Measurements from ENCODE around the gene CSNK2B.

CSNK2B gene

DNA sequence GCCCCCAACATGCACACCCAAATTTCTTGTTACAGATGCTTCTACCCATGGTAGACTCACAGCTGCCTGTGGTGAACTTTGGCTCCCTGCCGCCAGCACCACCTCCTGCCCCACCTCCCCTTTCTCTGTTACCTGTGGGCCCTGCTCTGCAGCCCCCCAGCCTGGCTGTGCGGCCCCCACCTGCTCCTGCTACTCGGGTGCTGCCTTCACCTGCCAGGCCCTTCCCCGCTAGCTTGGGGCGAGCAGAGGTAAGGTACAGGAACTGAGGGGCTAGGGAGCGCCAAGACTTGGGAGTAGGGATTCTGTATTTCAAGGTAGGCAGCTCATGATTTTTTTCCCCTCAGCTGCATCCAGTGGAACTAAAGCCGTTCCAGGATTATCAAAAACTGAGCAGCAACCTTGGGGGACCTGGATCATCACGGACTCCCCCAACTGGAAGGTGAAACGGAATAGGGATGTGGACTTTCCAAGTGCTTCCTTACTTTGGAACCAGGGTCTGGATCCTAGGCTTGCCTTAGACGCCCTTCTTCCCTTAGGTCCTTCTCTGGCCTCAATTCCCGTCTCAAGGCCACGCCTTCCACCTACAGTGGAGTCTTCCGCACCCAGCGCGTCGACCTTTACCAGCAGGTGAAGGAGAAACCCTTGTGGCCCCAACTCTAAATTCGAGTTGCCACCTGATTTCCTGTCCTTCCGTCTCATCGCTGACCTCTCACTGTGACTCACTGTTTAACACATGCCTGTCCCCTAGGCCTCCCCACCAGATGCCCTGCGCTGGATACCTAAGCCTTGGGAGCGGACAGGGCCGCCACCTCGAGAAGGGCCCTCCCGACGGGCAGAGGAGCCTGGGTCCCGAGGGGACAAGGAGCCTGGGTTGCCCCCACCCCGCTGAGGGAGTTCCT lies 28.9 kb upstream of the CSNK2B start:
- DNase-seq (ENCODE audit: low read depth, low spot score): no peak

DNA sequence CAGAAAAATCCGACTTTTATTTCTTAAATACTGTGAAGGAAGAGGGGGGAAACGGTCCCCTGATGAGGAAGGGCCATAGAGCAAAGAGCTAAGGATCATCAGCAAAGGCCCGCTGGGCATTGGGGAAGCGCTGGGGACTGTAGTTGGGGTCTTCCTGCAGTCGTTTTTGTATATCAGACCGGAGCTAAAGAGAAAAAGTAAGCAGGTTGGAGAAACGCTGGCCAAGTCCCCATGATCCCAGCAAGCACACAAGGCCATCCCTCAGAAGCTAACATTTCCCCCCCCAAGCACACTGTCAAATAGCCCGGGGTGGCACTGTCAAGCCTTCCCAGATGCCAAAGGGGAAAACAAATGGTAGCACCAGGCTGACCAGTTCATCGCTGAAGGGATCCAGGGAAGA lies 26.8 kb upstream of the CSNK2B start:
- DNase-seq (ENCODE audit: low read depth, low spot score): no peak

DNA sequence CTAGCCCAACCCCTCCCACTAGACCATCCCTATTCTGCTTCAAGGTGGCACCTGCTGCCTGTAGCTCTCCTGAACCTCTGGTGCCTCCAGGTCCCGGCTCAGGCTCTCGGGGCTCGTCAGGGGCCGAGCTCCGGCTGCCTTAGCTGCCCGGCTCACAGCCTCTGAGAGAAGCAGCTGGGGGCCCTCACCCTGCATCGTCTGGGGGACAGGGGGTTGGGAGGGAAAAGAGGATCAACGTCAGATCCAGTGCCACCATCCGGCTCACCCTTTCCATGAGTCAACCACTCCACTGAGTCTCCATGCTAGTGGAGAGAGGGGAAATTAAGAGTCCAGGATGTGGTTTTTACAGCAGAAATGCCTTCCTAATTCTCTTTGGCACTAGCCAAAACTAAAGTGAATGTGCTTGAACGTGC lies 26.4 kb upstream of the CSNK2B start:
- no peak for DNase-seq (ENCODE audit: low read depth, low spot score)

- DNase-seq (ENCODE audit: low read depth, low spot score): no peak
Observed at GRCh38 chr6:31640612-31641011, 25.3 kb upstream of the CSNK2B start.

DNA sequence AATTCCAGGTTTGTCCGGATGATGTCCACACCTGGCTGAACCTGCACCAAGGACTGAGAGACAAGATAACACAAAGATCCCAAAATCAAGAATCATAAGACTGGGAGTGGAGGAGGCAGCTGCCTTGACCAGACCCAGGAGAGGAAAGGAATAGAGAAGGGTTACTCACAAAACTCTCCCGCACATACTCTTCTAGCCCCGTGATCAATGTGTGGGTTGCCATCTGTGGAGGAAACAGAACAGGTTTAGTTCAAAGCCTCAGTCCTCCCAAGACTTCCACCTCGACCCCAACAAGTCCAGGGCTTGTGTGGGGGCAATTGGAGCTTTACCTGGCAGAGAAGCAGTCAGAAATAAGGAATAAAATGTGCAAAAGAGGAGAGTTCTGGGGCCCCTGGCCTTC lies 24.5 kb upstream of the CSNK2B start:
- no peak for DNase-seq (ENCODE audit: low read depth, low spot score)

GRCh38 chr6:31642798-31643570 lies 22.9 kb upstream of the CSNK2B start:
- no peak for DNase-seq (ENCODE audit: low read depth, low spot score)

GRCh38 chr6:31643818-31644454 lies 21.9 kb upstream of the CSNK2B start:
- no peak for DNase-seq (ENCODE audit: low read depth, low spot score)

DNA sequence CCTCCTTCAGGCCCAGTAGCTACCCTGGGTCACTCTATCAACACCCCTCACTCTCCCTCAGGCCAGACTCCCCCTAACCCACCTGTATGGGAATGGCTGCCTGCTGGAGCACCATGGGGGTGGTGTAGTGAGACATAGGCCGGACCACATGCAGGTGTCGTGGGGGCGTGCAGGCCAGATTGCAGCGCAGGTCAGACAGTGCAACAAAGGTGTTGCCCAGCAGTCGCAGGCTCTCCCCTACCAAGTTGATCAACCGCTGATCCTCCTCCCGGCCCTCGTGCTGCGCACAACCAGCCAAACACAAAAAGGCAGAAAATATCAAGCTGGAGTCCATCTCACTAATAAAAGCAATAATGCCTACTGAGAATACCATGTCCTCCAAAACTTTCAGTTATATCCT lies 20.6 kb upstream of the CSNK2B start:
- DNase-seq (ENCODE audit: low read depth, low spot score): no peak

DNA sequence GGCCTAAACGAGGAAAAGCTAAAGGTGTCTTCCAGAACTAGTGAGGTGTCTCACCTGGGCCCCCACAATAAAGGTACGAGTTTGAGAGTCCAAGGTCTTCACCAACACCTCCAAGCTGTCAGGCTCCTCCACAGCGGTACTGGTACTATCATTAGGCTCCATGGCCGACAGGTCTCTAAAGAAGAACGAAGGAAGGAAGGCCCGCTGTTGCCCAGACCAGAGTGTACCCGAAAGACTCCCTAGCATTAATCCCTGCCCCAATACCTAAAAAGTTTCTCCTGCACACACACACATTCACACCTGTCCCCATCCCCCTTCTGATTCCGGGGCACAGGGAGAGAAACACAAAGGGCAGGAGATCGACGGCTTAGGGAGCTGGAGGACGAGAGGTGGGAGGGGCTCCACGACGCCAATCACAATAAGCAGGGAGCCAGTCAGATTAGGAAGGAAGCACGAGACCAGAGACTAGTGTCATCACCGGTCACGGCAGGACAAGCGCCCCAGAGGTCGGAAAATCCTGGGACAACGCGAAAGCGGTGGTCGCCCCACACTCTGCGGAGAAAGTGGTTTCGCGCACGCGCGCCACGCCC lies 14.2 kb upstream of the CSNK2B start:
- DNase-seq (ENCODE audit: low read depth, low spot score): no peak

DNA sequence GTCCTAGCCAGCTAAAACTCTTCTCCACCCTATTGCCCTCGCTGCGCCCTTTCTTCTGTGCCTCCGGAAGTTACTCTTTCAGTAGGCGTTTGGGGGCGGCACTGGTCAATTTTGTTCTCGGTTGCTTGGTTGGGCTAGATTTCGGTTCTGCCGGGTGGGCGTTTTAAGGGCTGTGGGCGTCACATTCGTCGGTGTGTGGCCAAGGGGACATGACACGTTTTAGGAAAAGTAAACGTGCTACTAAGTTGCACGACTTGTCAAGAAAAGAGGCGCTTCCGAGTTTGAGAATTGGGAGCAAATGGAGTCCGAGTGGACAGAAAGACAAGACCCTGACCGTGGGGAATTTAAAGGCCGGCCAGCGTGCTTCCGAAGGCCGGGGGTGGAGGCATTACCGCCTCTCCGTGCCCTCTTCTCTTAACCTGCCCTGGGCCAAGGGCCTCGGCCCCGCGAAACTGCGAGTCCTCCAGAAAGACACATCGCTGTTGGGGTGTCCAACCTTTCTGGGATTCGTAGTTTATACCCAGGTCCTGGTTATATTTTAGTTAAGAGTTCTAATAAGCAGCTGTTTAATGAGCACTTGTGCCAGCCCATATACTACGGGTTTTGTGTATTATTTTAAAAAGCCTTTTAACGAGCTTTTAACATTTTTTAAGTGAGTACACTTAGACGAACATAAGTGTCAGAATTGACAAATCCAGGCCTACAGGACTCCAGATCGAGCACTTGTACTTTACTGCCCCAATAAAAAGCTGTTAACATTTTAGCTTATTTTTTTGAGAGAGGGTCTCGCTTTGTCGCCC lies 12.8 kb upstream of the CSNK2B start:
- peak; percentile 67 for DNase-seq (ENCODE audit: low read depth, low spot score)

DNA sequence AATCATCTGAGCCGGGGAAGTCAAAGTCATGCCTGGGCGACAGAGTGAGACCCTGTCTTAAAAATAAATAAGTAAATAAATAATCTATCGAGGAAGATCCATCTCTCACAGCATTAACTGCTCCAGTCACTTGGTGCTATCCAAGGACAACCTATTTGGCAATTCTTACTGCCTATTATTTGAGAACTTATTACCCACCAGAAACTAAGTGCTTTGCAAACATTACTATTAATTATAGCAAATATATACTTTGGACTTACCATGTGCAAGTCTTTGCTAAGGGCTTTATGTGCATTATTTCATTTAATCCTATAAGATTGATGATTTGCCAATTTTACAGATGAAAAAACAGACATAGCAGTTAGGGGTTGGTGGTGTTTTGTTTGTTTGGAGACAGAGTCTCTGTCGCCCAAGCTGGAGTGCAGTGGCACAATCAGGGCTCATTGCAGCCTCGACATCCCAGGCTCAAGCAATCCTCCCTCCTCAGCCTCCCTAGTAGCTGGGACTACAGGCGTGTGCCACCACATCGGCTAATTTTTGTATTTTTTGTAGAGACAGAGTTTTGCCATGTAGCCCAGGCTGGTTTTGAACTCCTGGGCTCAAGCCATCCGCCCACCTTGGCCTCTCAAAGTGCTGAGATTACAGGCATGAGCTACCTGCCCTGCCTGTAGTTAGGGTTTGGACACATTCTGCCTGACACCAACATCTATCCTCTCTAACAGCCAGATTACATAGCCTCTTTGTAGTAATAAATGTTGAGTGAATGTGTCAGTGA lies 11.1 kb upstream of the CSNK2B start:
- no peak for DNase-seq (ENCODE audit: low read depth, low spot score)

DNA sequence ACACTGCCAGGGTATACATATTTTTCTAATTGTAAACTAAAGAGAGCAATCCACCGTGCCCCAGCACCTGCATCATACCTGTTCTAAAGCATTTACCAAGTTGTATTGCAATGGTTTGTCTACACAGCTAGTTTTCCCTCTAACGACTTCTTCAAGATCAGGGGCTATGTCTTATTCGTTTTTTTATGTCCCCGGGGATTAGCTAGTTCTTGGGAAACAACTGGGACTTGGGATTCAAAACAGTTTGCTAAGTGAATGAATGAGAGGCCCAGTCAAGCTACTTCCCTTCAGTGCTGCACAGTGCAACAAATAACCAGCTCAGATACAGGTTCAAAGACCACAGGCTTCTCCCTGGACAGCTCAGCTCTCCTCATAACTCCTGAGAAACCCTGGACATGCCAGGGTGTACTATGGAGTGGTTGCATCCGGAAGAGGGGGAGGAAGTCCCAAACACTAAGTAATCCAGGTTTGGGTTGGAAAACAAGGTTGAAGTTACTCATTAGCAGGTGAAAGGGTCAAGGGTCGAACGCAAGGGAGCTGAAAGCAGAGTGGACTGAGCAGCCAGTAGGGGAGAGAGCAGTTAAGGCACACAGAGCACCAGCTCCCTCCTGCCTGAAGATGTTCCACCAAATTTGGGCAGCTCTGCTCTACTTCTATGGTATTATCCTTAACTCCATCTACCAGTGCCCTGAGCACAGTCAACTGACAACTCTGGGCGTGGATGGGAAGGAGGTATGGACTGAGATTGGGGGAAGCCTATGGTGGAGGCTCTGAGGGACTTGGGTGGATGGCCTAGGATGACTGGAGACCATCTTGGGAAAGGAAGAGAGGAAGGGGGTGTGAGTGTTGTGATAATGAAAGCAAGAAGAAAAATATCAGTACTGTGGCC lies 10.3 kb upstream of the CSNK2B start, which contains the start of gene APOM:
APOM (plus strand) TSS at position 546 of the 889 bp plus-strand sequence; CDS start at position 619, 73 bp downstream.
- DNase-seq (ENCODE audit: low read depth, low spot score): no peak

DNA sequence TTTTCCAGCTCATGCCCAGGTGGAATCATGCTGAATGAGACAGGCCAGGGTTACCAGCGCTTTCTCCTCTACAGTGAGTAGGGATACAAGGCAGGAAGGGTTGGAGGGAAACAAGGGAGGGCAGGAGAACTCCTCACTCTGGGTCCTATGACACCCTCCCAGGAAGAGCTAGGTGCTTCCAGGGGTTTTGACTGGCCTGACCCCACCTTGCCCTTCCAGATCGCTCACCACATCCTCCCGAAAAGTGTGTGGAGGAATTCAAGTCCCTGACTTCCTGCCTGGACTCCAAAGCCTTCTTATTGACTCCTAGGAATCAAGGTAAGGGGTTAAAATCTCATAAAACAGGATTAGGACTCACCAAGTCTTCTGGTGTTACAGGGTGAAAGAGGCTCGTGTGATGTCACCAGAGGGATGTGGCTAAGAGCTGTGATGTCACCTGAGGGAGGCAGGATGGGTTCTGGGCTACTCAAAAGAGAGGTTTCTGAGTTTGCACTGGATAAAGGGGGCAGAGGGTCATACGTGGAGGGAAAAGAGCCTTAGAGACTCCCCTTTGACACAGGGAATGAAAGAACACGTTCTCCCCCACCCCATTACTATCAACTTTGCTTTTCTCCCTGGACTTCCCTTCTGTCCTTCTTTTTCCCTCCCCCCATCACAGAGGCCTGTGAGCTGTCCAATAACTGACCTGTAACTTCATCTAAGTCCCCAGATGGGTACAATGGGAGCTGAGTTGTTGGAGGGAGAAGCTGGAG lies 8.3 kb upstream of the CSNK2B start:
- no peak for DNase-seq (ENCODE audit: low read depth, low spot score)

DNA sequence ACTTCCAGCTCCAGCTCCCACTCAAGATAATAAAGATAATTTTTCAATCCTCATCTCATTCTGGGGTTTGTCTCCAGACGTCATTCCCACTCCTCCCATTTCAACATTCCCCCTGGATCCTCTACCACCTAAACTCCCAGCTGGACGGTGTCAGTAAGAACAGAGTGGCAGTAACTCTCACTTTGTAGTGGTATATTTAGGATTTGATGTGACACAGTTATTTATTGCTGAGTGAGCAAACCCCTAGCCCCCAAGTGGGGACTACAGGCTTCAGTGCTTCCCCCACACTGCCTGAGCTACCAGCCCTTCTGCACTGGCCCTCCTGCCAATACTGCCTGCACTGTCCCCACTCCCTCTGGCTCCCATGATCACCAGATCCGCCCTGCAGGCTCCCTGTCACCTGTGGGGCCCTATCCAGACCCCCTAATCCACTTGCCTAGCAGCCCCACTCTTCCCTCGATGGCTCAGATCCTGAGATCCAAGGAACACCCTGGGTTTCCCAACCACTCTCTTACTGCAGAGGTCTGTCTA lies 7.7 kb upstream of the CSNK2B start:
- no peak for DNase-seq (ENCODE audit: low read depth, low spot score)

DNA sequence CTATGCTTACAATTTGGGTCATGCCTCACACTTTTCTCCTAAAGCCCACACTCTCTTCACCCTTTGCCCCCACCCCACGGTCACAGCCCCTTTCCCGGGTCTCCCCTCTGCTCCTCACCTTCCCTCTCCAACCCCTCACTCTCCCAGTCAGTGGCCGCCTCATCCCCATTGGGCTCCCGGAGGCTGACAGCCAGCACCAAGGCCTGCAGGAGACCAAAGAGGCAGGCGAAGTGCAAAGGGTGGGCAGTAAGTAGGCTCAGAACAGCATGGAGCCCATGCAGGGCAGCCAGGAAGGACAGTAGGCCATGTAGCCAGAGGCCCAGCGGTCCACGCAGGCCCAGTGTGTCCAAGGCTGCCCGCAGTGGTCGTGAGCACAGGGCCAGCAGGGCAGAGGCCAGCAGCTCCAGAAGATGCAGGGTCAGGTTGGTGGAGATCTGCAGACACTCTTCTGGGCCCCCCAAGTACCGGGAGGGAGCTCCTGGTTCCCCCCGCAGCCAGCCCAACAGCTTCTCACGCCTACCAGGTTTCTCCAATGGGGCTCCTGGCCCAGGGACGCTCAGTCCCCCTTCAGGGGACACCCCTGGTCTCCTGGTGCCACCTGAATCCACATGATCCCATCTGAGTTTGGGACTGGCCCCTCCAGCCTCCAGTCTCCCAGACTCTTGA lies 6.8 kb upstream of the CSNK2B start:
- no peak for DNase-seq (ENCODE audit: low read depth, low spot score)

DNA sequence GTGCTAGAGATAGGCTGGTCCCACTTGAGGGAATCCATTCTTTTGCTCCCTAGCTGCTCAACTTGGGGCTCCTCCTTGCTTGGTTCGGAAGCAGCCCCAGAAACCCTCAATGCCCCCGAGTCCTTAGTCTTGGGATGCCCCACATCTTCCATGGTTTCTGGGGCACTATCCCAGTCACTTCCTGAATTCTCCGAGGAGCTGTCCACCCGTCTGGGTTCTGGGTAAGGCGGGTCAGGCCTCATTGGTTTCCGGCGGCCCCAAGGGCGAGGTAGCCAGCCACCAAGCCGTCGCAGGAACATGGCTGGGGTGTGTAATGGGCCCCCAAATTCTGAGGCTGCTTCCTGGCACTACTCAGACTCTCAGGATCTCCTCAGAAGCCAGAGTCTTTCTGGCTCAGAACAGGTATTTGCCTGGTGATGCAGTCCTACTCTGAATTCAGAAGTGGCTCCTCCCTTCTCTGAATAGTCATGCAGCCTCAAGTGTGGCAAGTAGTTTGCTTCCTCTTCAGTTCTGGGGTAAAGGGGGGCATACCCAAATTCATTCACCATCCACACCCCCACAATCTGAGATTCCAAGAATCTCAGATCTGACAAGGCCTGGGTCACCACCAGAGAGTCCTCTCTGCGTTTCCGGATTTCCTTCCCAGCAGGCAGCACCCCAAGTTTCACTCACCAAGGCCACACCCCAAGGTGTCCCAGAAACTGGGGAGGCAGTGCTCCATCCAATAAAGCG lies 6.1 kb upstream of the CSNK2B start:
- no peak for DNase-seq (ENCODE audit: low read depth, low spot score)

Measured in activated naive CD8-positive, alpha-beta T cell treated with anti-CD3 and anti-CD28 coated beads, Interleukin-2, amount 50 U/mL, for 16 hours (primary cell).